Central memory CD8-positive, alpha-beta T cell (primary cell): ENCODE measurements around the gene TOB1.

ENCODE experiments used
- ATAC-seq: fragments of 150-1000 bp; cut with Tn5 transposase; replicated peaks from 2 replicates; pipeline ENCODE4 v1.10.0; 2022; ENCODE audit warnings: mild to moderate bottlenecking, moderate FRiP score, moderate number of reproducible peaks; ENCODE audit not compliant: poor library complexity, severe bottlenecking; ENCODE audit errors: extremely low read depth
- DNase-seq, 2 donors: peaks; one replicate each; pipeline ENCODE4 v3.0.0; 2021; ENCODE audit warnings: low spot score in 2 of 2
- H3K27ac Mint-ChIP-seq: one replicate; pipeline ENCODE4 v1.8.0; 2022; ENCODE audit warnings: low read depth, mild to moderate bottlenecking, moderate library complexity, mixed read lengths
- H3K27me3 Mint-ChIP-seq: one replicate; pipeline ENCODE4 v1.8.0; 2022; ENCODE audit warnings: mixed read lengths
- H3K36me3 Mint-ChIP-seq: one replicate; pipeline ENCODE4 v1.8.0; 2022; ENCODE audit warnings: mild to moderate bottlenecking, moderate library complexity, mixed read lengths; ENCODE audit not compliant: insufficient read depth
- H3K4me1 Mint-ChIP-seq: one replicate; pipeline ENCODE4 v1.8.0; 2022; ENCODE audit warnings: mixed read lengths
- H3K4me3 Mint-ChIP-seq: one replicate; pipeline ENCODE4 v1.8.0; 2022; ENCODE audit warnings: mild to moderate bottlenecking, moderate library complexity, mixed read lengths
- H3K9me3 Mint-ChIP-seq: one replicate; pipeline ENCODE4 v1.8.0; 2022; ENCODE audit warnings: mixed read lengths

TOB1 gene

GRCh38 chr17:50825188-50825587 is 41.0 kb downstream of the TOB1 start:
- no peaks in the 10 kb centered on the region for H3K9me3 Mint-ChIP-seq
- no peak overlapping the region for H3K27ac Mint-ChIP-seq
- DNase-seq: no peak
- no peak overlapping the region for H3K4me3 Mint-ChIP-seq
- peaks cover 4% of the 10 kb centered on the region for H3K4me1 Mint-ChIP-seq
- no peak for ATAC-seq
- peaks cover under 1% of the 10 kb centered on the region for H3K36me3 Mint-ChIP-seq
- peaks cover 21% of the 10 kb centered on the region for H3K27me3 Mint-ChIP-seq

GRCh38 chr17:50824429-50824828 is 41.7 kb downstream of the TOB1 start:
- peaks cover 2% of the 10 kb centered on the region for H3K36me3 Mint-ChIP-seq
- peaks cover 13% of the 10 kb centered on the region for H3K27me3 Mint-ChIP-seq
- no peak overlapping the region for H3K27ac Mint-ChIP-seq
- DNase-seq: no peak
- peaks cover 4% of the 10 kb centered on the region for H3K4me1 Mint-ChIP-seq
- no peak for ATAC-seq
- no peak overlapping the region for H3K4me3 Mint-ChIP-seq
- no peaks in the 10 kb centered on the region for H3K9me3 Mint-ChIP-seq

DNA sequence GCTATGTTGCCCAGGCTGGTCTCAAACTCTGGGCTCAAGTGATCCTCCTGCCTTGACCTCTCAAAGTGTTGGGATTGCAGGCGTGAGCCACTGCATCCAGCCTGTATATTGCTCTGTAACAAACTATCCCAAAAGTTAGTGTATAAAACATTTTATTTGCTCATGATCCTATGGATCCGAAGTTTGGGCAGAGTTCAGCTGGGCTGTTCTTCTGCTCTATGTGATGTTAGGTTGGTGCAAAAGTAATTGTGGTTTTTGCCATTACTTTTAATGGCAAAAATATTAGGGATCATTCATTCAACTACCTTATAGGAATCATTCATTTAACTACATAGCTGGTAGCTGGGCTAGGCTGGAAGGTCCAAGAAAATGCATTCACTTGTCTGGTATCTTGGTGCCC is 43.6 kb downstream of the TOB1 start:
- Mint-ChIP-seq H3K4me3 (no peak overlapping the region), H3K27me3 (peaks cover 7% of the 10 kb centered on the region), H3K27ac (no peak overlapping the region), H3K4me1 (peaks cover 9% of the 10 kb centered on the region), H3K36me3 (peaks cover 2% of the 10 kb centered on the region), H3K9me3 (no peaks in the 10 kb centered on the region)
- no peak for ATAC-seq
- no peak for DNase-seq

DNA sequence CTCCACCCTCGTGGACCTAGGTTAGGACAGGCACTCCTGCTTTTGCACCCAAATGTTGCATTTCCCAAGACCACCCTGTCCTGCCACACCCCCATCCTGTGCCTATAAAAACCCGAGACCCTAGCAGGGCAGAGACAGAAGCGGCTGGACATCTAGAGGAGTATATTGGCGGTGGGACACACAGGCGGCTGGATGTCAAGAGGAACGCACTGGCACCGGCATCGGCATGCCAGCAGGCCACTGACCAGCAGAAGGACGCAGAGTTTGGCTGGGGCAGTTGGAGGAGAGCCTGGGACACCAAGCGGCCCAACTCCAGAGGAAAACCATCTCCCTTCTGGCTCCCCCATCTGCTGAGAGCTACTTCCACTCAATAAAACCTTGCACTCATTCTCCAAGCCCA is 45.5 kb downstream of the TOB1 start:
- ATAC-seq (no peak), DNase-seq (no peak)
- Mint-ChIP-seq H3K4me3 (no peak overlapping the region), H3K9me3 (no peaks in the 10 kb centered on the region), H3K27ac (no peak overlapping the region), H3K27me3 (peaks cover 7% of the 10 kb centered on the region), H3K4me1 (peaks cover 9% of the 10 kb centered on the region), H3K36me3 (peaks cover 2% of the 10 kb centered on the region)

DNA sequence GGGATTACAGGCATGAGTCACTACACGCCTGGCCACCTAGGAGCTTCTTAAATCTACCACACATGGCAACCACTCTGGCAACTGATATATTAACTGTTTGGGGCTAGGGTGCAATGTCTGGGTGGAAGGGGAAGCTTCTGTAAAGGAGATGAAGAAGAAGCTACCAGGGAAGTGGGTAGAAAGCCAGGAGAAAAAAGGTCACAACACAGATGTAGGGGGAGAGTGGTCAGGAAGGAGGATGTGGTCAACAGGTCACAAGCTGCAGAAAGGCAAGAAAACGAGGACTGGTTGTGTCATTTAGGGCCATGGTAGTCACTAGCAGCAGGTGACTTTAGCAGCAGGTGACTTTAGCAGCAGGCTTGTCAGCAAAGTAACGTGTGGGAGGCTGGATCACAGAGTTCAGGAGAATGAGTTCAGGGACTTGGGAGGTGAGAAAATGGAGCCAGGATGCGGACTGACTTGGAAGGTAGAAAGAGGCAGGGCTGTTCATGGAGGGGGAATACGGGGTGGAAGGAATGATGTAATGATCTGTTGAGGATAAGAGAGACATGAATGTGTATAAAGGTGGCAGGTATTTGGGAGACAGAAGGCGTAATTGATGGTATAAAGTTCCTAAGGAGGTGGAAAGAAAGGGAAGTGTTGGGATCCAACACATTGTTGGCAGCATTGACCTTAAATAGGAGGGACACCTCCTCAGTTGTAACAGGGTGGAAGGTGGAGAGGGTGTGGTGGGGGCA is 47.1 kb downstream of the TOB1 start:
- Mint-ChIP-seq H3K36me3 (peaks cover 2% of the 10 kb centered on the region), H3K4me3 (no peak overlapping the region), H3K27me3 (peaks cover 12% of the 10 kb centered on the region), H3K4me1 (peaks cover 9% of the 10 kb centered on the region), H3K9me3 (no peaks in the 10 kb centered on the region), H3K27ac (no peak overlapping the region)
- ATAC-seq (no peak), DNase-seq (no peak)

DNA sequence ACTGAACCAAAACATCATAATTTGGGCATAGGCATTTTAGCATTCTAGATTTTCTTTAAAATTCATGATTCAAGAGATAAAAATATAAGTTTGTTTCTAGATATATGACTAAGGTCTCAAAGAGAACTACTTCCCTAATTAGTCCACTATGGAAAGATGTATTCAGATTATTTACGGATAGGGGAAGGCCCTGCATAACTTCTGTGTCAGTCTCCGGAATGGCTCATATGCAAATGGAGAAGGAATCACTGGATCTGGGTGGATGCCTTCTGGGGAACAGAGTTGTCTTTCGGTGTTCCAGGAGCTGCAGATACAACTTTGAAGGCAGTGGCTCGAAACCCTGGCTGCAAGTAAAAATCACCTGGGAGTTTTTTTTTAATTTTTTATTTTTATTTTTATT is 47.9 kb downstream of the TOB1 start:
- Mint-ChIP-seq H3K27ac (no peak overlapping the region), H3K27me3 (peaks cover 14% of the 10 kb centered on the region), H3K4me3 (no peak overlapping the region), H3K9me3 (no peaks in the 10 kb centered on the region), H3K36me3 (peaks cover 2% of the 10 kb centered on the region), H3K4me1 (peaks cover 9% of the 10 kb centered on the region)
- ATAC-seq (no peak), DNase-seq (no peak)

GRCh38 chr17:50817838-50818237 is 48.3 kb downstream of the TOB1 start:
- Mint-ChIP-seq H3K27ac (no peak overlapping the region), H3K27me3 (peaks cover 14% of the 10 kb centered on the region), H3K4me1 (peaks cover 9% of the 10 kb centered on the region), H3K9me3 (no peaks in the 10 kb centered on the region), H3K4me3 (no peak overlapping the region), H3K36me3 (peaks cover 2% of the 10 kb centered on the region)
- ATAC-seq (no peak), DNase-seq (no peak)

DNA sequence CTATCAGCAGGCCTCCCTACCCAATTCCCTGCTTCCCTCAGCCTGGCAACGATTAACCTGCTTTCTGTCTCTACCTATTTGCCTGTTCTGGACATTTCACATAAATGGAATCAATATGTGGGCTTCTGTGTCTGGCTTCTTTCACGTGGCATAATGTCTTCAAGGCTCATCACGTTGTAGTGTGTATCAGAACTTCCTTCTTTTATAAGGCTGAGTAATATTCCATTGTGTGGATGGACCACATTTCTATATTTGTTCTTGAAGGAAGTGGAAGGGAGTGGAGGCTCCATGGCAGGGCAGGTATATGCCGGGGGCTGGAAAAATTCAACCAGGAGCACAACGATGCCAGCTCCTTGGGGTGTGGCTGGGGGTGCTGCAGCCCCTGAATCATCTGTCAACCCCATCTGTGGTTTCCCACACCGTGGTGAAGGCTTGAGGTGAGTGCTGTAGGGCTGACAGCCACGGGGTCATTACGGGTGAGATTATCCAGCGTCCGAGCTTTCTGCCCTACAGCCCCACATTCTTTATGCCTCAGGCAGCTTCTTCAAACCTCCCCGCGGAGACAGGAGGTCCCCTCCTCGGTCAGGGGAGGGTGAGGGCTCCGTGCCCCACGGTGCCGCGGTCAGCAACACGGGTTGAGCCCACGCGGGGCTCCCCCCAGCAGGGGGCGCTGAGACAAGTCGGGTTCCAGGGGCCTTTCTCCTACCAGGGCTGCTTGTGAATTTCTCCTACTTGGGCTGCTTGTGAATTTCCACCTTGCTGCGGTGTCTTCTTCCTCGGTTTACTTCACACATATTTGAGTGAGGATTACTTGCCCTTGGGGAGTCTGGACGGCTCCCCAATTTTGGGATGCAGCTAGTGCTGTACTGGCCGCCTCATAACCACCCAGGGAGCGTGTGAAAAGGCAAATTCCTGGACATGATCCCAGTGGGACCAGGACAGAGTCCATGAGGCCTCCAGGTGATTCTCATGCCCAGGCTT is 49.1 kb downstream of the TOB1 start:
- Mint-ChIP-seq H3K27ac (no peak overlapping the region), H3K4me3 (no peak overlapping the region), H3K4me1 (peaks cover 9% of the 10 kb centered on the region), H3K9me3 (no peaks in the 10 kb centered on the region), H3K36me3 (peaks cover 2% of the 10 kb centered on the region), H3K27me3 (peaks cover 13% of the 10 kb centered on the region)
- peak; percentile 20 to 48 for DNase-seq
- ATAC-seq: no peak

GRCh38 chr17:50816271-50816670 is 49.9 kb downstream of the TOB1 start:
- H3K4me1 Mint-ChIP-seq: peaks cover 5% of the 10 kb centered on the region
- ATAC-seq: no peak
- no peaks in the 10 kb centered on the region for H3K9me3 Mint-ChIP-seq
- H3K4me3 Mint-ChIP-seq: no peak overlapping the region
- H3K27me3 Mint-ChIP-seq: peaks cover 6% of the 10 kb centered on the region
- H3K27ac Mint-ChIP-seq: no peak overlapping the region
- H3K36me3 Mint-ChIP-seq: peaks cover 2% of the 10 kb centered on the region
- no peak for DNase-seq

DNA sequence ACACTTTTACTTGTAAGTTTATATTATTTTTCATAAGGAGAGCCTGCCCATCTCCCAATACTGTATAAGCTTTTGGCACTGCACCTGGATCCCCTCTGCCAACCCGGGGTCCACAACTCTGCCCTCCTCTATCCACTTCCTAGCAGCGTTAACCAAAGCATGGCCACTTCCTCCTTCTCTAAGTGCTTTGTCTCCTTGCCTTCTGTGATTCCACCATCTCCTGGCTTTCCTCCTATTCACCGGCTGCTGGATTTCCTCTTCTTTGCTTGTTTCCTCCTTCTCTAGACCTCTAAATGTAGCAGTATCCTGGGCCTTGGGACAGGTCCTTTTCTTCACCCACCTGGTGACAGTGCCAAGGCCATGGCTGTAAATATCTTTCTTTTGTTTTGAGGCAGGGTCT is 50.8 kb downstream of the TOB1 start:
- Mint-ChIP-seq H3K4me1 (peaks cover 5% of the 10 kb centered on the region), H3K27me3 (peaks cover 6% of the 10 kb centered on the region), H3K36me3 (peaks cover 2% of the 10 kb centered on the region), H3K9me3 (no peaks in the 10 kb centered on the region), H3K27ac (no peak overlapping the region), H3K4me3 (no peak overlapping the region)
- DNase-seq (no peak), ATAC-seq (no peak)

- H3K9me3 Mint-ChIP-seq: no peaks in the 10 kb centered on the region
- H3K27me3 Mint-ChIP-seq: peaks cover 6% of the 10 kb centered on the region
- H3K36me3 Mint-ChIP-seq: no peaks in the 10 kb centered on the region
- DNase-seq: no peak
- no peak overlapping the region for H3K4me3 Mint-ChIP-seq
- H3K4me1 Mint-ChIP-seq: no peaks in the 10 kb centered on the region
- H3K27ac Mint-ChIP-seq: no peak overlapping the region
- ATAC-seq: no peak
Observed at GRCh38 chr17:50813583-50813982, 52.6 kb downstream of the TOB1 start.
